ACHN (cell line): ENCODE data around the gene ELMOD1.

Experiments used
- DNase-seq: peaks from one replicate; pipeline ENCODE4 v3.0.0-alpha.2; 2015
- in situ Hi-C: cut with HindIII; loops from 2 replicates; pipeline ENCODE4 v1.10.0; 2017; ENCODE audit warnings: low sequenced_read_pairs, low pct_ligation_motif_present, low pct_unique_long_range_greater_than_20kb

Gene ELMOD1

GRCh38 chr11:107705027-107705426, 114.1 kb downstream of the ELMOD1 start:
- in situ Hi-C loops = no loop called here

GRCh38 chr11:107706531-107706930, 115.6 kb downstream of the ELMOD1 start:
- in situ Hi-C loops = no loop called here
- peak; percentile 23 for DNase-seq

More at GRCh38 chr11:107705027-107705426, 114.1 kb downstream of the ELMOD1 start:
- DNase-seq = peak; percentile 87

- peak; percentile 75 for DNase-seq
- in situ Hi-C loops = no loop called here
These were observed 116.3 kb downstream of the ELMOD1 start for GRCh38 chr11:107707215-107707671.

- in situ Hi-C loops = no loop called here
- no peak for DNase-seq
These were observed 116.9 kb downstream of the ELMOD1 start for GRCh38 chr11:107707807-107708206.

- no peak for DNase-seq
- in situ Hi-C loops = no loop called here
These were observed 117.8 kb downstream of the ELMOD1 start for GRCh38 chr11:107708792-107709191.

- in situ Hi-C loops = no loop called here
- no peak for DNase-seq
These were observed 119.4 kb downstream of the ELMOD1 start for GRCh38 chr11:107710301-107710700.

- no peak for DNase-seq
- in situ Hi-C loops = no loop called here
These were observed 121.2 kb downstream of the ELMOD1 start, which contains the start of gene SLN for GRCh38 chr11:107711861-107712755. SLN (minus strand) TSS chr11:107712056.

- in situ Hi-C loops = no loop called here
These were observed 122.1 kb downstream of the ELMOD1 start for GRCh38 chr11:107713009-107713408.

More at GRCh38 chr11:107713009-107713408, 122.1 kb downstream of the ELMOD1 start:
- DNase-seq = no peak
